ENCODE measurements around the gene RTN4IP1.
"Not testable (repeated sequence)": the region's sequence is repeated elsewhere in the genome, so short reads cannot be mapped to it uniquely, and the experiment has no call there.

RTN4IP1 gene

DNA sequence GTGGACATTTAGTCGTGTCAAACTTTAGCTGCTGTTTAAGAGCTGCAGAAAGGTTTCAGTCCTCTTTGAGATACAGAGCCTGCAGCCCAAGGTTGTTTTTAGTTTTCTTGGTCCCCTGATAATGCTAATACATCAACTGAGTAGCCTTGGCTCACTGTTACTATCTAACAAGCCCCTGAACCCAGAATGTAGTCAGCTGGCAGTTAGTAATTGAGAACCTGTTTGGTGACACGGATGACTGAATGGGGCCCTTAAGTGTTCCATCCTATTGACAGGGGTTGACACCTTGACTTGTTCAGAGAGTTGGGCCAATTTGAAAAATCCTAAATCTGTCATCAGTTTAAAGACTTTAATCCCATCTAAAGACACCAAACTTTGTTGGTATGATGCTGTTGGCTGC is 2.8 kb downstream of the RTN4IP1 start:
- no peak for DNase-seq

DNA sequence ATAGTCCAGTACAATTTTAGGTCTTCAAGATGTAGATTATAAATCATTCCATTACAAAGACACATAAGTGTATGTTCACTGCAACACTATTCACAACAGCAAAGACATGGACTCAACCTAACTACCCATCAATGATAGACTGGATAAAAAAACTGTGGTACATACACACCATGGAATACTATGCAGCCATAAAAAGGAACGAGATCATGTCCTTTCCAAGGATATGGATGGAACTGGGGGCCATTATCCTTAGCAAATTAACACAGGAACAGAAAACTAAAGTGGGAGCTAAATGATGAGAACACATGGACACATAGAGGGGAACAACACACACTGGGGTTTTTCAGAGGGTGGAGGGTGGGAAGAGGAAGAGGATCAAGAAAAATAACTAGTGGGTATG is 6.3 kb downstream of the RTN4IP1 start:
- DNase-seq, result no peak

DNA sequence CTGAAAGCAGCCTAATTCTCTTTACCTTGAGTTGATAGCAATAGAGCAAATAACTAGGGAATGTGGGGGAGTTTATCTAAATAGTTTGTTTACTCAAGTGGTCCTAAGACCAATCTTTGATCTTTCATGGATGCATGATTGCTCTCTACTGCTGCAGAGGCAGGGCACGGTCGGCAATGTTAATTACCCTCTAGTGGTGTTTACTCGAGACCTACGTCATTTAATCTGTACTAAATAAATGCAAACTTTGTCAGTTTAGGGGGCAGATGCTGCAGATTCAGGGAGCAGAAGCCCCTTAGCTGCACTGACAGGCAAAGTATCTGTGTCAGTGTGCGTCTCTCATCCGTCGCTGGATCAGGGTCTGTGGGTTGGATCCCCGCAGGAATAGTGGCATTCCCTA is 6.9 kb downstream of the RTN4IP1 start:
- DNase-seq, result no peak

DNA sequence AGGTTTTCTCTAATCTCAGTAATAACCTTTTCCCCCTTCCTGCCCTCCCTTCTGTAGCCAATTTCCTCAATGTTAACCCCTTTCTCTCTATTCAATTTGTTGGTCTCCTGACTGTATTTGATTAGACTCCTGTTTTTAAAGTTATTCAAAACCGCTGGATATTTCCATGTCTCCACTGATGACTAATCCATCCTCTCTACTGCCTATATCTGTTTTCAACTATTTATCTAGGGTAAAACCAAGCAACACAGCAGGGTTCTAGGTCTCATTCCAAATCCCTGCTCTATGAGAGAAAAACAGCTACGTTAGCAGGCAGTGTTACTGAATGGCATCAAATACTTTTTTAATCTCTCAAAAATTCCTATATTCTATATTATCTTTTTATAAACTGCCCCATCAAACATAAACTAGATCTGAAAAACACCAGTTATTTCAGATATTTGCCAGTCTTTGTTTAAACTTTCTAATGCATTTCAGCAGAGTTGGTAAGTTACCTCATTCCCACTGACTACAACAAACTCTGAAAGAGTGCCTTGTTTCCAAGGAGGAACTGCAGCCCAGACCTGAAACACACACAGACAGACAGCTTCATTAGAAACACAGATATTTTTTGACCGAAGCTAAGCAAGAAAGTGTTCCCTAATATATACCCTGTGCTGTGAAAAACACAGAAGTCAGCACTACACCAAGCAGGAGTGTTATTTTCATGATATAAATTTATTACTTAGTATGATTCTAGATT is 8.2 kb downstream of the RTN4IP1 start:
- no peak for DNase-seq

DNA sequence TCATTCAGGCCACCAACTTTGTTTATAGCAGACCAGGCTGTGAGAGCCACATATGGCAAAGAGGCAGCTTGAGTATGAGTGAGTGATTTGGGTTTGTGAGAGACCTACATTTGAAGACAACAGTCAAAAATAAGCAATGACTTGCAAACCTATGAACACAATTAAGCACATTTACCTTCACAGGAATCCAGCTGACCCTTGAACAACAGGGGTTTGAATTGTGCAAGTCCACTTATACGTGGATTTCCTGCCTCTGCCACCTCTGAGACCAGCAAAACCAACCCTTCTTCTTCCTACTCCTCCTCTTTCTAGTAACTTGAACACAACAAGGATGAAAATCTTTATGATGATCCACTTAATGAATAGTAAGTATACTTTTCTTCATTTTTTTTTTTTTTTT is 10.1 kb downstream of the RTN4IP1 start:
- no peak for DNase-seq

DNA sequence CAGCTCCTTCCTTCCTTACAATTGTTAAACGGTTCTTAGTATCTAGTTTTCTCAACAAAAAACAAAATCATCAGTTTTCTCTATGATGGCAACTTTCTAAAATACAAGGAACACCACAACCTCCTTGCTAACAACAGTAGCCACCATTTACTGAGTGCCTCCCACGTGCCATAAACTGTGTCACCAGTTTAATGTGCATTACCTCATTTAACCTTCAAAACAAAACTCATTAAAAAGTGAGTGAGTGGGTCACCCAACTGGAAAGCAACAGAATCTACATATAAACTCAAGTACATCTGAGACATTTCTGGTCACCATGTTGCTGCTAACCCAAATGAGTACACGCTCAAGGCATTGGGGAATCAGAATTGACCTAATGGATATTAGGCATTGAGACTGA is 11.0 kb downstream of the RTN4IP1 start:
- DNase-seq, result no peak

DNA sequence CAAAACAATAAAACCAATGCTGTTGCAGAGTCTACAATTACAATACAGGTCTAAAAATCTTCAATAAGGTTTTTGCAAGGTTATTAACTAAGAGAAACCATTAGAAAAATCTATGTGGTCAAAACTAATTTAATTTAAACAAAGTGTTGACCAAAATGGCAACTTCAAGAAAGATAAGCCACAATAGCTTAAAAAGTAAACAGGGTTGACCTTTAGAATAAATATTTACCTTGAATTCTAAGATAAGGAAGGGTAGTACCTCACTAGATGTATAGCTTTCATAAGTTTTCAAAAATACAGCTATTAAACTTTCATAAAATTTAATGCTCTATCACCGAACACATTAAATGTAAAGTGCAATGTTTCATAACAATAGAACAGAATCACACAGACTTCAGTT is 11.4 kb downstream of the RTN4IP1 start:
- DNase-seq, result no peak

DNA sequence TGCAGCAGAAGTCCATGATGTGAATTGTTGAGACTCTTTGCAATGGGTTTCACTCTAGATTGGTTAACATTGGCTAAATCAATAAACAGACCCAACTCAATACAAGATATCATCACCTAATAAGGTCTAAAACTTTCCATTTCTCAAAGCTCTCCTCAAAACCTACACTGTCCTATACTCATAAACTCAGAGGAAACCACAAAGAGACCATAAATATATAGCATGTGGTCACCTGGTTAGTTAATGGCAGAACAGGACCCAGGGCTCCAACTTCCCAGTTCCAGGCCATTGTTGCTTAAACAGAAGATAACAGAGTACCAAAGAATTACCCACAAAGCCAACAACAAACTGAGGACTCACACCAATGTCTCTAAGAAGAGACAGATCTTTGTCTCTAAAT is 12.0 kb downstream of the RTN4IP1 start:
- no peak for DNase-seq

DNA sequence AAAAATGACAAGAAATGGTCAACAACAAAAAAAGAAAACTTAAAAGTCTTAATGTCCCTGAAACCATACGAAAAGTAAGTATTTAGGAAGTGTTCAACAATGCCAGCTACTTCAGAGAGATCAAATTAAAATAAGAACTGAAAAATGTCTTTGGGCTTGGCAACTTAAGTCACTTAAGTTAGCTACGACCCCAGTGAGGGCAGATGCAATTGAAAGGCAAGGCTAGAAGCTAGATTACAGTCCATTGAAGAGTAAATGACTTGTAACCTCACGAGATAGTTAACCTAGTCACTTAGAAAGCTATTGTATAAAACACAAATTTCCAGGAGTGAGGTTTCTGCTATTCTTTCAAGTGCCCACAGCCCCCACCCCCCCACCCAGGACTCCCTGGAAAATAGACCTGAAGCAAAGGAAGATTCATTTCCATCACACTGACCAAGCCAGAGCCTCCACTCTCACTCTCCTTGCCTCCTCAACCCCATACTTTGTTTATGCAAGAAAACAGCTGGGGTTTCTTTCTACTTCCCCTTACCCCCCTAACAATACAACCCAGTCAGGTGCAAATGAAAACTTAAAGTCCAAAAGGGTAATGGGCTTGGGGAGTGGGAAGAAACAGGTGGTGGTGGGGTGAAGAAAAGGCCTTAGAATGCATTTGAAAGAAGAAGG is 14.6 kb downstream of the RTN4IP1 start:
- DNase-seq, result no peak

DNA sequence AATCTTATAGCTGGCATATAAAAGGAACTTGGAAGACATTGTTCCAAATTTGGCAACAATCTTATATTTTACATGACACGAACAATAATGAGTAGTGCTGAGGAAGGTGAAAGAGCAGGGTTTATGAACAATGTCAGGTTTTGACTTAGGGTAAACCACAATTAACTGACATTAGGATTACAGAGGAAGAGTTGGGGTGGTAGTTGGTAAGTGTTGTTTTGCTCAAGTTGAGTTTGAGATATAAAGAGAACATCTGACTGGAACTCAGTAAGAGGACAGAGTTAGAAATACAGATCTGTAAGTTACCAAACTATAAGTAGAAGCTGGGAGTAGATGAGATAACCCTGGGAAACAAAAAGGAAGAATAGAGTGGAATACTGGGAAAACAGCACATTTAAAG is 15.1 kb downstream of the RTN4IP1 start:
- DNase-seq, result no peak

DNA sequence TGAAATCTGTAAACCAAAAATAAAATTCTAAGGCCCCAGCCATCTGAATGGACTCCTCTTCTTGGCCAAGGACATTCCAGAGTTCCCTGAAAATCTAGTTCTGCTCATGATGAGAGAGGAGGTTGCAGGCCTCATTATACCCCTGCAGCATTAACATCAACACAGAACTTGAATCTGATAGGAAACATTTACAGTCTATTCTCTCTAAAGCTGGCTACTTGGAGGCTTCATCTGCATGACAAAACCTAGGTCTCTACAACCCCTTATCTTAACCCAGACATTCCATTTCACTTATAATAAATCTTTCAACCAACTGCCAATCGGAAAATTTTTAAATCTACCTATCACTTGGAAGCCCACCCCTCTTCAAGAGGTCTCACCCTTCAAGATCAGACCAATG is 15.7 kb downstream of the RTN4IP1 start:
- no peak for DNase-seq

DNA sequence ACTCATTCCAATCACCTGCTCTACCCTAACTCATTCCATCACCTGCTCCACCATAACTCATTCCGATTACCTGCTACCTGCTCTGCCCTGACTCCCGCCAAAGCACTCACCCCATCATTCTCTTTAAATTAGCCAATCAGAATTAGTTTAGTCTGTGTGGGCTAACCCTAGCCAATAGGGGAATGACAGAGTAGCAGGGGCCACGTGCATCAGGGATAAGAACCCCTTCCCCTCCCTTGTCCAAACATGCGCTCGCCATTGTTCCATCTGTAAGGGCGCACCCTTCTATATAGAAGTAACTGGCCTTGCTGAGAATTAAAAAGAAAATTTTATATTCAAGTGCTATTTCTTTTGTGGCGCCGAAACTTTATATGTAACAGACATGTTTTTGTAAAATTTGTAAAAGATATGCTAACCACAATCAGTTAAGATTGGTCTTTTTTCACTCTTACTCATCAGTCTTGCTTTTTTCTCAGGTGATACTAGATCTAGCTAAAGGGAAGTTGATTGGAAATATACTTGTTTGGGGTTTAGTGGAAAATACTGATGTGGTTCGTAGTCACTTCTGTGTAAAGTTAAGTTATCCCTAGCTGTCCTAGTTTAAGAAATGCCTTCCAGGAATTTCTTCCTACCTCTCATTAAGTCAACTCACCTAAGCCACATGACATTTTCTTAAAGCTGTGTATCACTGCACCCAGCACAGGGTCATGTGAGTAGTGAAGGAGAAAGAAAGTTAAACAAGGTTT is 16.5 kb downstream of the RTN4IP1 start:
- DNase-seq, result no peak

DNA sequence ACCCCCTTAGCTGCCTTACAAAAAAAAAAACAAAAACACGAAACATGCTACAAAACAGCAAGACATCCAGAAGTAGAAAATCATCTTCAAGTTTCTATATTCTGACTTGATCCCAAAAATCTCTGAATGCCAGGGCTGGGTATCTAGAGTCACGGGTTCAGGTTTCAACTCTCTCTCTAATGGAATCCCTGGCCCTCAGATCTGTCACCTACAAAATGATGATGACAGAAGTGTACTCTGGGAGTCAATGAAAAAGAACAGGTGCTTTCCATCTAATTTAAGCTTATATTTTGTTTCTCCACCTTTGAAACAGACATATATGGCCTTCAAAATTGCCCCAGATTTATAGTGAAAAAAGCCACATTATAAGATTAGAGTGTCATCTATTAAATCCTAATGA is 18.3 kb downstream of the RTN4IP1 start:
- no peak for DNase-seq

DNA sequence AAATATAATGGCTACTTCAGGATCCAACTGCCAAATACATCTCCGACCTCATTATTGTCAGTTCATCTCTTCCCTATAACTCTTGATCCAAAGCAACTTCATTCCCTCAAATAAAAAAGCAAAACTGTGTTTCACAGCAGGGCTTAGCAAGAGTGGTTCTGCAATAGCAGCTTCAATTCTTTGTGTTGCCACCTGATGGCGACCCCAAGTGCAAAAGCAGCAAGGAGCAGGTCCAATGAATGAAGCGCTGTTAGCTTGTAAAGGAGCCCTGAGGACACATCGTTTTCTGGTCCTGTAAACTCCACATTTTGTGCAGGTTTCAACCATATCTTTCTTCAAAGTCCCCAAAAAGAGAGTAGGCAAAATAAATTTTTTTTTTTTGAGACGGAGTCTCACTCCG is 19.6 kb downstream of the RTN4IP1 start:
- no peak for DNase-seq

DNA sequence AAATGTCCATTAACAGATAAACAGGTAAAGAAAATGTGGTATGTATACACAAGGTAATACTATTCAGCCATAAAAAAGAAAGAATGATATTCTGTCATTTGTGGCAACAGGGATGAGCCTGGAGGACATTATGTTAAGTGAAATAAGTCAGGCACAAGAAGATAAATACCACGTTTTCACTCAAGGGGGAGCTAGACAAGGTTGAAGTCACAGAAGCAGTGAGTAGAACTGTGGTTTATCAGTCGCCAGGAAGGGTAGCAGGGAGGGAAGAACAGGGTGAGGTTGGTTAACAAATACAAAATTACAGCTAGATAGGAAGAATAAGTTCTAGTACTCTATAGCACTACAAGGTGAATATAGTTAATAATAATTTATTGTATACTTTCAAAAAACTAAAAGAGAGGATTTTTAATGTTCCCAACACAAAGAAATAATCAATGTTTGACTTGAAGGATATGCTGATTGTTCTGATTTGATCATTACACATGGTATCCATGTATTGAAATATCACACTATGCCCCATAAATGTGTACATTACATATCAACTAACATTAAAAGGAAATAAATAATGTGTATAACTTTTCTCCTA is 21.1 kb downstream of the RTN4IP1 start:
- peak; percentile 56 for DNase-seq

DNA sequence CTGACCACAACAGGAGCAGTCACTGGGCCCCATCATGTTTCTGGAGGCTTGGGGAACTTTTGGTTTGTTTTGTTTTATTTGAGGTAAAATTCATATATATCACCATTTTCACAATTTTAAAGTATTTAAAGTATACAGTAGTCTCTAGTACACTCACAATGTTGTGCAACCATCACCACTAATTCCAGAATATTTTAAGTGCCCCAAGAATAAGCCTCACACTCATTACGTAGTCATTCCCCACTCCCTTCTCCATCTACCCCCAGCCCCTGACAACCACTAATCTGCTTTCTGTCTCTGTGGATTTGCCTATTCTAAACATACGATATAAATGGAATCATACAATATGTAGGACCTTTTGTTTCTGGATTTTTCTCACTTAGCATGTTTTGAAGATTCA is 29.0 kb downstream of the RTN4IP1 start:
- DNase-seq, result no peak

DNA sequence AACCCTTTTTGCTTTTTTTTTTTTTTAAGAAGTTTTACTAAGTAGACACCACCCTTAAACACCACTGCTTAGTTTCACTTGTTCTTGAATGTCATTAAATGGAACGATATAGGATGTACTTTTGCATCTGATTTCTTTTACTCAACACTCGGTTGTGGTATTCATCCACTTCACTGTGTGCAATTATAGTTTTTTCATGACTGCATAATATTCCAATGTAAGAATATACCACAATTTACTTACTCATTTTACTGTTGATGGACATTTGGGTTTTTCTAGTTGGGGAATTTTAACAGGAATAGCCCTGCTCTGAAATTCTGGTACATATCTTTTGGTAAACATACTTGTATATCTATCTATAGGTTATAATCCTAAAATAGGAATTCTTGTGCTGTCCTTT is 29.9 kb downstream of the RTN4IP1 start:
- DNase-seq, result no peak

DNA sequence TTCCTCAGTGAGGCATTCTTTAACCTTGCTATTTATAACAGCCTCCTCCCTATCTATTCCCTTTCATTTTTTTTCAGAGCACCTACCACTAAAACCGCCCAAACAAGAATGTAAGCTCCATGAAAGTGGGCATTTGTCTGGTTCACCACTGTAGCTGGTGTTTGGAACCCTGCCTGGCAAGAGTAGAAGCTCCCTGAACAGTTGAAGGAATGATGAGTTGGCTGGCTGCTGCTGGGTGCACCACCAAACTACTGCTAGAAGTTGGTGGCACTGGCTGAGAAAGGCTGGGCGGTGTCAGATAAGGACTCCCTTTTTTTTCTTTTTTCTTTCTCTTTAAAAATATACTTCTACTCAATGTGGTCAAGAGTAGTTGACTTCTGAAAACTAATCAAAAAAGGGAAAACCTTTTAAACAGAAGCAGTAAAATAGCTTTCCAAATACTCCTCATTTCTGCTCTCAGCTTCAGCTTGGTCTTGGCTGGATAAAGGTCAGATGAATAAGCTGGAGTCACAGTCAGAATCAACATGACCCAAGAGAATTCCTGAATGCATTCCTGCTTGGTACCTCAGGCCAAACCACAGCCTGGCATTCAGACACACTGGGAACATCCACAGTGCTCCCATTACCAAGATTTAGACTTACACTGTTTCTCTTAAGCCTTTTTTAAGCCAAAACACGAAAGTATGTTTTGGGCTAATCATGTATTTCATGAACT is 38.0 kb downstream of the RTN4IP1 start:
- no peak for DNase-seq

DNA sequence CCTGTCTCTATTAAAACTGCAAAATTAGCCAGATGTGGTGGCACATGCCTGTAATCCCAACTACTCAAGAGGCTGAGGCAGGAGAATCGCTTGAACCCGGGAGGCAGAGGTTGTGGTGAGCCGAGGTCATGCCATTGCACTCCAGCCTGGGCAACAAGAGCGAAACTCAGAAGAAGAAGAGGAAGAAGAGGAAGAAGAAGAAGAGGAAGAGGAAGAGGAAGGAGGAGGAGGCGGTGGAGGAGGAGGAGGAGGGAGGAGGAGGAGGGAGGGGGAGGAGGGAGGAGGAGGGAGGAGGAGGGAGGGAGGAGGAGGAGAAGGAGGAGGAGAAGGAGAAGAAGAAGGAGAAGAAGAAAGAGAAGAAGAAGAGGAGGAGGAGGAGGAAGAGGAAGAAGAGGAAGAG is 40.4 kb downstream of the RTN4IP1 start:
- DNase-seq, result not testable (repeated sequence)

DNA sequence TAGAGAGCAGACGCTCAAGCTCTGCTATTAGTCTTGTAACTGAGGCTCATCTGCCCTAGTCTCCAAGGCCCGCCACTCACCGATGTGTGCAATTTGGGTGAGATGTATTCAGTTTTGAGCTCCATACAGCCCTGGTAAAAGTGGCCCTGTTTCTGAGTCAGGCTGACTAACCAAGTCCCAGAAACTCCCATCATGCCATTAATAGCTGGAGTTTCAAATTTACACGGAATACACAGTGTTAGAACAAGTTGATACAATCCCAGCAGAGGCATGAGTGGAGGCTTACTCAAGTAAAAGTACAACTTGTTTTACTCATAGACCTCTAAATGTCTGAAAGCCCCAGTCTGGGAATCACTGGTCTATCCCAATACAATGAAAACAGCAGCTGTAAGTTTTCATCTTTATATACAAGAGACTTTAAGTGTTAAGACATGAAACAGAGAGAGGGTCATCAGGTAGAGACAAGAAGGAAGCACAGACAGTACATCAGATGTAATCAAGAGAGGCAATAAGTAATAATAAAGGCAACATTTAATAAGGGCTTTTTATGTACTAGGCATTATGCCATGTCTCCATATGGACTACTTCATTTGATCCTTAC is 42.4 kb downstream of the RTN4IP1 start:
- no peak for DNase-seq

DNA sequence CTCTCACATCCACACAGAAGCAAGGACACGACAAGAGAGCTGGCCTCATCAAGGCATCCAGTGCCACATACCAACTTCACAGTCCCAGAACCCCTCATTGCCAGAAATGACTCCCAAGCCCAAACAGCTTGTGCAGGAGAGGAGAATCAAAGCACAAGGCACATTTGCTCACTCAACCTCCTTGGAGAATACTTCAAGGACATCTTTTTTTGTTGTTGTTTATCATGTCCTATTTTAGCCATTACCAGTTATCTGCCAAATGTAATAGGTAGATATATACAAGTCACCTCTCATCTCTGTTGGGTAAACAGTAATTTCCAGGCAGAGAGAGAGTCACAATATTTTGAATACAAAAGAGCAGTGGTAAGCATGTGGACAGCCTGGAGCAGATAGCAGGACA is 47.8 kb downstream of the RTN4IP1 start:
- no peak for DNase-seq

DNA sequence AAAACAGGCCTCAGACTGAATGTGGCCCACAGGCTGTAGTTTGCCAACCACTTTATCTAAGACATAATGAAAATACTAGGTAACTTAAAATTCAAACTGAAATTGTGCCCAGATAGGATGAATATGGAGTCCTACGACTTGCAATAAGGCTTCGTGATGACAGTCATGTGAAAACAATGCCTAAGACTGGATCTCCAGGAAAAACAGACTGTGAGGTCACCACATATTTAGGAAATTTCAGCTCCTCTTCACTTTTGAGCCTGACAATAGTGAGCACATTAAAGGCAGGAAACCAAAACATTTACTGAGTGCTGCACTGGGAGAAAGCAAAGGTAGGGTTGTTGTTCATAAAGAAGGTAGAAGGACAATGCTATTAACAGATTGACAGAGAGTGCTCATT is 50.0 kb downstream of the RTN4IP1 start:
- no peak for DNase-seq
